Endothelial cell of umbilical vein (primary cell): Measurements from ENCODE around the gene TXN. TPM values are rescaled to one million over a fixed set of nuclear protein-coding genes. Genes with fewer than 3 reads are reported as not detected.
A peak's percentile ranks its signal among the peaks of the same experiment; 100 is the strongest.

Experiments
- BruUV-seq: library from RNA; stranded (reverse); fragments of 400-500 nt; replicated peaks from 2 replicates; lab custom pipeline; 2021; lab: Mats Ljungman, UMichigan
- CTCF ChIA-PET: fragments of 300-600, 350-600 bp; sonication (Branson Sonifier 250); formaldehyde crosslinking; loops from one replicate; lab custom pipeline; 2021; ENCODE audit warnings: antibody characterized with exemption, inconsistent platforms; lab: Charles Lee
- POLR2A ChIA-PET: fragments of 300-600, 350-600 bp; sonication (Branson Sonifier 250); formaldehyde crosslinking; loops from one replicate; lab custom pipeline; 2021; ENCODE audit warnings: antibody characterized with exemption, inconsistent platforms; lab: Charles Lee
- DNase-seq: peaks from one replicate; pipeline ENCODE4 v3.0.0-alpha.2; 2011; ENCODE audit warnings: low read depth, low spot score
- FAIRE-seq: peaks from 2 replicates; lab custom pipeline; 2011; peaks lifted over from hg19 to GRCh38; lab: Jason Lieb, UNC
- H2AFZ ChIP-seq: 2 replicates; pipeline ENCODE4 v1.6.0; 2012; ENCODE audit warnings: low read depth, low read length, control low read depth, inconsistent platforms
- H3K27ac ChIP-seq: 2 replicates; pipeline ENCODE4 v1.5.1; 2011; ENCODE audit warnings: low read depth, mild to moderate bottlenecking, control low read depth, low read length, moderate library complexity; ENCODE audit not compliant: insufficient read depth
- H3K27me3 ChIP-seq, 2 experiments: 2 replicates each; pipeline versions ENCODE4 v1.6.0 to v1.6.1; 2011; ENCODE audit warnings: low read length in 2 of 2, mixed read lengths in 1 of 2; ENCODE audit not compliant: control insufficient read depth in 2 of 2, insufficient read depth in 2 of 2
- H3K36me3 ChIP-seq, 2 experiments: 2 replicates in 1 of 2; 3 replicates in 1 of 2; pipeline ENCODE4 v1.5.1; 2011; ENCODE audit warnings: low read length in 2 of 2, mild to moderate bottlenecking in 1 of 2, moderate library complexity in 1 of 2; ENCODE audit not compliant: control insufficient read depth in 2 of 2, insufficient read depth in 2 of 2; ENCODE audit errors: extremely low read depth in 1 of 2
- H3K4me1 ChIP-seq: 3 replicates; pipeline ENCODE4 v1.5.1; 2011; ENCODE audit warnings: mild to moderate bottlenecking, low read length; ENCODE audit not compliant: control insufficient read depth, insufficient read depth; ENCODE audit errors: extremely low read depth
- H3K4me2 ChIP-seq: 2 replicates; pipeline ENCODE4 v1.6.1; 2011; ENCODE audit warnings: low read length, control low read depth, mixed read lengths; ENCODE audit not compliant: insufficient read depth
- H3K4me3 ChIP-seq, 3 experiments: fragments of 200-600 bp in 1 of 3; sonication (generic), shearing (Covaris generic) in 1 of 3; replicated peaks in 1 of 3; 2 replicates each; pipeline ENCODE4 v1.5.1; 2011 to 2016; ENCODE audit warnings: control low read depth in 3 of 3, low read length in 3 of 3, mild to moderate bottlenecking in 2 of 3, inconsistent platforms in 1 of 3, low read depth in 1 of 3, moderate library complexity in 1 of 3; ENCODE audit not compliant: insufficient read depth in 1 of 3
- H3K79me2 ChIP-seq: 2 replicates; pipeline ENCODE4 v1.6.0; 2012; ENCODE audit warnings: low read length, inconsistent platforms; ENCODE audit not compliant: control insufficient read depth, insufficient read depth
- H3K9ac ChIP-seq: replicated peaks from 2 replicates; pipeline ENCODE3; 2011; ENCODE audit warnings: low read length, control low read depth; ENCODE audit not compliant: insufficient read depth; ENCODE audit errors: extremely low read depth
- H3K9me1 ChIP-seq: replicated peaks from 3 replicates; pipeline ENCODE4 v1.6.0; 2011; ENCODE audit warnings: mild to moderate bottlenecking, low read length; ENCODE audit not compliant: control insufficient read depth, insufficient read depth; ENCODE audit errors: extremely low read depth
- H3K9me3 ChIP-seq: replicated peaks from 2 replicates; pipeline ENCODE4 v1.5.1; 2012; ENCODE audit warnings: low read length, inconsistent platforms; ENCODE audit not compliant: control insufficient read depth, insufficient read depth
- H4K20me1 ChIP-seq: replicated peaks from 2 replicates; pipeline ENCODE3; 2011; ENCODE audit warnings: mild to moderate bottlenecking, low read length; ENCODE audit not compliant: control insufficient read depth, insufficient read depth; ENCODE audit errors: extremely low read depth
- EZH2 ChIP-seq: IDR thresholded peaks from 2 replicates; pipeline ENCODE4 v1.6.1; 2012; ENCODE audit warnings: borderline replicate concordance, low read depth, mild to moderate bottlenecking, moderate library complexity, low read length, inconsistent platforms; ENCODE audit not compliant: severe bottlenecking
- FOS ChIP-seq: IDR thresholded peaks from 2 replicates; pipeline ENCODE4 v1.6.1; 2011; ENCODE audit warnings: mild to moderate bottlenecking, low read length, moderate library complexity, borderline replicate concordance; ENCODE audit not compliant: insufficient read depth
- GATA2 ChIP-seq: IDR thresholded peaks from 2 replicates; pipeline ENCODE4 v1.7.0; 2011; ENCODE audit warnings: low read depth, mild to moderate bottlenecking, moderate library complexity, mixed read lengths, low read length; ENCODE audit not compliant: insufficient read length, insufficient read depth
- JUN ChIP-seq: IDR thresholded peaks from 2 replicates; pipeline ENCODE4 v1.6.1; 2011; ENCODE audit warnings: borderline replicate concordance, low read depth; ENCODE audit not compliant: insufficient read length, insufficient read depth
- MAX ChIP-seq: IDR thresholded peaks from 2 replicates; pipeline ENCODE4 v1.6.1; 2011; ENCODE audit not compliant: insufficient read depth, insufficient read length
- MYC ChIP-seq: IDR thresholded peaks from one replicate; pipeline ENCODE4 v1.6.1; 2011; ENCODE audit warnings: mild to moderate bottlenecking, low read depth, low read length
- POLR2A ChIP-seq: IDR thresholded peaks from 2 replicates; pipeline ENCODE4 v1.6.1; 2012; ENCODE audit warnings: low read depth, mild to moderate bottlenecking, control low read depth, low read length
- POLR2AphosphoS5 ChIP-seq: IDR thresholded peaks from 2 replicates; pipeline ENCODE4 v1.6.1; 2012; ENCODE audit warnings: low read depth, mild to moderate bottlenecking, control low read depth, low read length, moderate library complexity; ENCODE audit not compliant: insufficient read depth
- dilution Hi-C: fragments of 300-500 bp; cut with MboI; formaldehyde crosslinking; loops from one replicate; pipeline ENCODE4 v1.15.0; 2019; ENCODE audit warnings: low sequenced_read_pairs; ENCODE audit not compliant: extremely low pct_ligation_motif_present
- intact Hi-C: fragments of 100-400 bp; cut with micrococcal nuclease; formaldehyde crosslinking; loops from one replicate; pipeline ENCODE4 v1.10.0; 2022
- polyA plus RNA-seq, 4 experiments: library from polyadenylated mRNA; depleted of rRNA in 3 of 4; stranded (reverse) in 3 of 4; unstranded in 1 of 4; fragments of >200 nt; gene quantifications; 2 replicates each; pipeline versions ENCODE4 v1.2.1 to v1.2.3, GENCODE V29; 2011 to 2012; ENCODE audit warnings: missing spikeins in 1 of 4
- total RNA-seq: library from RNA; stranded (reverse); gene quantifications from 2 replicates; pipeline ENCODE4 v1.2.3, GENCODE V29; 2021
- TF ChIP-seq, protein P1 (sequence below), 2 donors: IDR thresholded peaks; 1 replicate in 1 of 2; 2 replicates in 1 of 2; pipeline ENCODE4 v1.5.1; 2011; ENCODE audit warnings: low read length in 2 of 2, mild to moderate bottlenecking in 2 of 2, moderate library complexity in 2 of 2, control low read depth in 1 of 2, inconsistent platforms in 1 of 2, low read depth in 1 of 2; ENCODE audit not compliant: insufficient read depth in 1 of 2; ENCODE audit errors: extremely low read depth in 1 of 2

TXN gene
- total and polyA plus RNA-seq, 2 donors (not counting 3 experiments of a cell fraction or from before 2014, with no cell fraction given), result 280 to 373 TPM

DNA sequence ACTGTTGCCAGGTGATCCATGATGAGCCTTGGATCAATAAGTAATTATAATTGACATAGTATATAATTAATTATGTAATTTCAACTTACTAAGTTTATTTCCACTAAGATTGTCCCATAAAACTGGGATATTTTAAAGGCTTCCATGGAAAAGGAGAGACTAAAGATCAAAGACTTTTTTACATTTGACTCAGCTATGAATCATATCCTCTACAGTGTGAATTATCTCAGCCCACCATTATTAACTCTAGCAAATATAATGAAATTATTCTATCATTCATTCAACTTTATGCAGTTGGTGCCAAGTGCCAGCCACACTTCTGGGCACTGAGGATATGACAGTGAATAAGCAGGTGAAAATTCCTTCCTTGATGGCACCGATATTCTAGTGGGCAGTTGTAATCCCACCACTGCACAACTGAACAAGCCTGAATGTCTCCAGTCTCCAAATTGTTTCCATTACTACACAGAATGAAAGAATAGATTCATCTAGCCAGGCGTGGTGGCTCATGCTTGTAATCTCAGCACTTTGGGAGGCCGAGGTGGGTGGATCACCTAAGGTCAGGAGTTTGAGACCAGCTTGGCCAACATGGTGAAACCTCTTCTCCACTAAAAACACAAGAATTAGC, 21.9 kb upstream of the TXN start:
- H4K20me1 ChIP-seq, result no peaks in the 10 kb centered on the region
- ChIA-PET POLR2A (interaction anchor here (0.6 kb wide), 1 partner anchor 22 kb away, joined by 3 read pairs; the partner anchor contains the start of gene TXN), CTCF (interaction anchor here (1.0 to 1.4 kb wide), 2 partner anchors 20 to 23 kb away, joined by 3 to 5 read pairs; no protein-coding TSS in a partner anchor)
- no peak overlapping the region for H2AFZ ChIP-seq
- H3K4me1 ChIP-seq, result no peaks in the 10 kb centered on the region
- no TSS peak for BruUV-seq
- H3K9ac ChIP-seq, result no peak overlapping the region
- H3K9me1 ChIP-seq, result no peaks in the 10 kb centered on the region
- H3K4me2 ChIP-seq, result no peak overlapping the region
- intact Hi-C loops, result no loop called here
- H3K9me3 ChIP-seq, result no peaks in the 10 kb centered on the region
- H3K27me3 ChIP-seq, result peaks cover 11 to 13% of the 10 kb centered on the region in 2 experiments
- peak; percentile 44 for DNase-seq
- no peak overlapping the region for H3K27ac ChIP-seq
- no peaks in the 10 kb centered on the region for H3K79me2 ChIP-seq
- H3K36me3 ChIP-seq, result no peaks in the 10 kb centered on the region
- no peak overlapping the region for H3K4me3 ChIP-seq
- dilution Hi-C loops, result no loop called here
- TF ChIP-seq MAX (no peak), POLR2AphosphoS5 (no peak), EZH2 (no peak), MYC (no peak), JUN (peak; percentile 58), POLR2A (no peak), FOS (peak; percentile 73), GATA2 (peak; percentile 12)
- TF ChIP-seq, protein P1, sequence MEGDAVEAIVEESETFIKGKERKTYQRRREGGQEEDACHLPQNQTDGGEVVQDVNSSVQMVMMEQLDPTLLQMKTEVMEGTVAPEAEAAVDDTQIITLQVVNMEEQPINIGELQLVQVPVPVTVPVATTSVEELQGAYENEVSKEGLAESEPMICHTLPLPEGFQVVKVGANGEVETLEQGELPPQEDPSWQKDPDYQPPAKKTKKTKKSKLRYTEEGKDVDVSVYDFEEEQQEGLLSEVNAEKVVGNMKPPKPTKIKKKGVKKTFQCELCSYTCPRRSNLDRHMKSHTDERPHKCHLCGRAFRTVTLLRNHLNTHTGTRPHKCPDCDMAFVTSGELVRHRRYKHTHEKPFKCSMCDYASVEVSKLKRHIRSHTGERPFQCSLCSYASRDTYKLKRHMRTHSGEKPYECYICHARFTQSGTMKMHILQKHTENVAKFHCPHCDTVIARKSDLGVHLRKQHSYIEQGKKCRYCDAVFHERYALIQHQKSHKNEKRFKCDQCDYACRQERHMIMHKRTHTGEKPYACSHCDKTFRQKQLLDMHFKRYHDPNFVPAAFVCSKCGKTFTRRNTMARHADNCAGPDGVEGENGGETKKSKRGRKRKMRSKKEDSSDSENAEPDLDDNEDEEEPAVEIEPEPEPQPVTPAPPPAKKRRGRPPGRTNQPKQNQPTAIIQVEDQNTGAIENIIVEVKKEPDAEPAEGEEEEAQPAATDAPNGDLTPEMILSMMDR (IDR thresholded peaks at IDR 0.05; ENCODE audit: extremely low read depth in 1 of 2, insufficient read depth in 1 of 2, low read depth in 1 of 2, low read length in 2 of 2), result no peak
- peak; percentile 55 for FAIRE-seq
